Peyer's patch (tissue), 4 donors: Measurements from ENCODE around the gene MXD3. TPM values are rescaled to one million over a fixed set of nuclear protein-coding genes. Genes with fewer than 3 reads are reported as not detected.

Source experiments
- DNase-seq, 3 donors: peaks; one replicate each; pipeline ENCODE4 v3.0.0-alpha.2; 2017 to 2019
- H3K27ac ChIP-seq, 4 donors: fragments of 200-600 bp; sonication (generic); one replicate each; pipeline ENCODE4 v1.5.1; 2016 to 2019
- H3K27me3 ChIP-seq, 2 donors: fragments of 200-600 bp; sonication (generic); one replicate each; pipeline ENCODE4 v1.5.1; 2019
- H3K36me3 ChIP-seq, 3 donors: fragments of 200-600 bp; sonication (generic); one replicate each; pipeline ENCODE4 v1.5.1; 2016 to 2019
- H3K4me1 ChIP-seq, 4 donors: fragments of 200-600 bp; sonication (generic); one replicate each; pipeline ENCODE4 v1.5.1; 2016 to 2019
- H3K4me3 ChIP-seq, 4 donors: fragments of 200-600 bp; sonication (generic); 1 replicate in 3 of 4; 2 replicates in 1 of 4; pipeline ENCODE4 v1.5.1; 2016 to 2019; ENCODE audit warnings: mild to moderate bottlenecking in 1 of 4
- H3K9me3 ChIP-seq, 4 donors: fragments of 200-600 bp; sonication (generic); one replicate each; pipeline ENCODE4 v1.5.1; 2016 to 2019; ENCODE audit warnings: mild to moderate bottlenecking in 1 of 4
- CTCF ChIP-seq, 6 experiments: fragments of 450-650 bp in 4 of 6; fragments of 200-600 bp in 2 of 6; sonication (generic) in 1 of 6; IDR thresholded peaks; one replicate each; pipeline ENCODE4 v1.5.1; 2017 to 2019; ENCODE audit warnings: antibody characterized with exemption in 6 of 6, mild to moderate bottlenecking in 3 of 6, moderate library complexity in 1 of 6
- POLR2A ChIP-seq, 2 donors: fragments of 450-650 bp; IDR thresholded peaks; one replicate each; pipeline ENCODE4 v1.5.1; 2017; ENCODE audit warnings: antibody characterized with exemption in 2 of 2, mild to moderate bottlenecking in 2 of 2, moderate library complexity in 2 of 2
- total RNA-seq, 4 donors: library from RNA; depleted of rRNA; stranded (reverse); fragments of >200 nt; gene quantifications; one replicate each; pipeline ENCODE4 v1.1.0, GENCODE V29; 2016

Gene MXD3
- total RNA-seq, 4 donors from 2014 or later: 6.8 to 25.8 (median 18.5) TPM

- Histone ChIP-seq H3K9me3 (no peaks in the 10 kb centered on the region), H3K27me3 (no peaks in the 10 kb centered on the region), H3K36me3 (peaks cover 0 to 76% (median 0%) of the 10 kb centered on the region in 3 donors), H3K27ac (no peak overlapping the region), H3K4me1 (no peaks in the 10 kb centered on the region), H3K4me3 (no peak overlapping the region)
- peak in 1 of 3 donors; percentile 27 for DNase-seq
- TF ChIP-seq CTCF (IDR thresholded peaks at IDR 0.05) (no peak), POLR2A (IDR thresholded peaks at IDR 0.05) (no peak)
Measured at GRCh38 chr5:177339107-177339638, 27.5 kb upstream of the MXD3 start.

- Histone ChIP-seq H3K27me3 (no peaks in the 10 kb centered on the region), H3K4me3 (no peak overlapping the region), H3K27ac (no peak overlapping the region), H3K36me3 (peaks cover 0 to 80% (median 0%) of the 10 kb centered on the region in 3 donors), H3K9me3 (no peaks in the 10 kb centered on the region), H3K4me1 (no peaks in the 10 kb centered on the region)
- DNase-seq: peak in 1 of 3 donors; percentile 43
- TF ChIP-seq POLR2A (IDR thresholded peaks at IDR 0.05): no peak
- TF ChIP-seq CTCF (IDR thresholded peaks at IDR 0.05): no peak
Measured at GRCh38 chr5:177338251-177339106, 26.8 kb upstream of the MXD3 start.

GRCh38 chr5:177336603-177337494 lies 25.2 kb upstream of the MXD3 start:
- no peaks in the 10 kb centered on the region for H3K9me3 ChIP-seq
- DNase-seq: peak in 1 of 3 donors; percentile 33
- no peak for TF ChIP-seq POLR2A (IDR thresholded peaks at IDR 0.05)
- no peak for TF ChIP-seq CTCF (IDR thresholded peaks at IDR 0.05)
- peaks cover 0 to 85% (median 0%) of the 10 kb centered on the region in 3 donors for H3K36me3 ChIP-seq
- H3K27me3 ChIP-seq: no peaks in the 10 kb centered on the region
- H3K4me1 ChIP-seq: no peaks in the 10 kb centered on the region
- no peak overlapping the region for H3K27ac ChIP-seq
- no peak overlapping the region for H3K4me3 ChIP-seq

GRCh38 chr5:177336112-177336511 lies 24.4 kb upstream of the MXD3 start:
- Histone ChIP-seq H3K4me1 (no peaks in the 10 kb centered on the region), H3K4me3 (no peak overlapping the region), H3K27me3 (no peaks in the 10 kb centered on the region), H3K36me3 (peaks cover 0 to 85% (median 0%) of the 10 kb centered on the region in 3 donors), H3K9me3 (no peaks in the 10 kb centered on the region), H3K27ac (no peak overlapping the region)
- TF ChIP-seq POLR2A (IDR thresholded peaks at IDR 0.05) (no peak), CTCF (IDR thresholded peaks at IDR 0.05) (peak in 4 of 6 experiments; percentile 11 to 43 (median 38))
- peak in 1 of 3 donors; percentile 56 for DNase-seq

- no peak for TF ChIP-seq POLR2A (IDR thresholded peaks at IDR 0.05)
- TF ChIP-seq CTCF (IDR thresholded peaks at IDR 0.05): no peak
- Histone ChIP-seq H3K36me3 (peaks cover 0 to 88% (median 0%) of the 10 kb centered on the region in 3 donors), H3K27ac (no peak overlapping the region), H3K4me1 (no peaks in the 10 kb centered on the region), H3K27me3 (no peaks in the 10 kb centered on the region), H3K4me3 (no peak overlapping the region), H3K9me3 (no peaks in the 10 kb centered on the region)
- peak in 1 of 3 donors; percentile 1 for DNase-seq
Measured at GRCh38 chr5:177335701-177336065, 24.0 kb upstream of the MXD3 start.
